Measurements from ENCODE around the gene TRIM71. TPM values are rescaled to one million over a fixed set of nuclear protein-coding genes. Genes with fewer than 3 reads are reported as not detected.
"Not testable (repeated sequence)": the region's sequence is repeated elsewhere in the genome, so short reads cannot be mapped to it uniquely, and the experiment has no call there.

The TRIM71 gene
- polyA plus RNA-seq, 1 donor: 10.4 TPM

- DNase-seq: no peak
Measured at GRCh38 chr3:32842987-32843386, 25.2 kb downstream of the TRIM71 start.

DNA sequence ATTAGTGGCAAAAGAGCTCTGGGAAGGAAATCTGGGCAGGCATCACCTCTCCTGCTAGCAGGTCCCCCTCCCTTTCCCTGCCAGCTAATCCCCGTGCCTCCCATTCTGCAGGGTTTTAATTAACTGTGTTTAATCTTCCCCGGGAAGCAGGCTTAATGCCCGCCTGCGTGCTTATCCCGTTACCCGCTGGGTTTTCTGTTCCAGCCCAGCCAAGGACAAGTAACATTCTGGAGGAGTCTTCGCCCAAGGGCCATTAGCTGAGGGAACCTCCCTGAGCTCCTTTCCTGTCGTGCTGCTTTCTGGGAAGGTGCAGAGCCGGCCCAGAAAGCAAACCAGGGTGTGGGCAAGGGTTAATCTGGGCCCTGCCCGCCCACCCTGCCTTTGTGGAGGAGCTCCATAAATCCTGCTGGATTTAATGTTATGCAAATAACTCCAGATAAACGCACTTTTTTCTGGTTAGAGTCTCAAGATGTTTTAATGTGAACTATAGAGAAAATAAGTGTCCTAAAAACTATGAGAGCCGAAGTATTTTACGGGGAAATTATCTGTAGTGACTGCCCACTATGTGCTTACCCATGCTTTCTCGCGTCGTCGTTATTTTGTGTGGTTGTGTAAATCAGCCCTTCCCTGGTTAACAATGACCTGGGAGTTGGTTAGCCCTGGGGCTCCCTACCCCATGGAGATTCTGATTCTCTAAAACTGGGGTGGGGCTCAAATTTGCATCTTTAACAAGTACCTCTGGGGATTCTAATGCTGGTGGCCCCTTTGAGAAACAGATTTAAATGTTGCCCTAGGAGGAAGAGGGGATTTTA is 25.9 kb downstream of the TRIM71 start:
- no peak for DNase-seq

DNA sequence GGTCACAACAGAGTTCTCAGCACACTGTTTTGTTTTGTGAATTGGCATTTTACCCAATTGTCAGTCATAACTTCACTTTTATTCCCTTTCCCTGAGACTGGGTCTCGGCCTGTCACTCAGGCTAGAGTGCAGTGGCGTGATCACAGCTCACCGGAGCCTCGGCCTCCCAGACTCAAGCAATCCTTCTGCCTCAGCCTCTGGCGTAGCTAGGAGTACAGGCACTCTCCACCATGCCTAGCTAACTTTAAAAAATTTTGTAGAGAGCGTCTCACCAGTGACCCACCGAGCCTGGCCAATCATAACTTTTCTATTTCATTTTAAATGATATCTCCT is 26.5 kb downstream of the TRIM71 start:
- no peak for DNase-seq

- DNase-seq: no peak
Measured at GRCh38 chr3:32844914-32845313, 27.1 kb downstream of the TRIM71 start.

GRCh38 chr3:32845546-32845945 is 27.7 kb downstream of the TRIM71 start:
- DNase-seq: not testable (repeated sequence)

- DNase-seq: not testable (repeated sequence)
Measured at GRCh38 chr3:32847045-32847444, 29.2 kb downstream of the TRIM71 start.

DNA sequence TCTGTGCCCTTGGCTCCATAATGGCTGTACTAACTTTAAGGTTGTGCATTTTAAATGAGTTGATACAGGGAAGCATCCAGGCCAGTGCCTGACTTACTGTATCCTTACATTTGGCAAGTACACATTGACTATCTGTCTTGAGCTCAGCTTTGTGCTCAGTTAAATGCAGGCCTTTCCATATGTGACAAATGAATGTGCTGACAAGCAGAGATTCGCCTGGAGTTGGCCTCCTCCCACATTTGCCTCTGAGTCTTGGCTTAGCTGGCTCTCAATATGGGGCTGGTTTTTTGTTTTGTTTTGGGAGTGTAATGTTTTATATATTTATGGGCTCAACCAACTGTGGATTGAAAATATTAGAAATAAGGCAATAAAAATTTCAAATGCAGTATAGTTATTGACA is 29.7 kb downstream of the TRIM71 start:
- DNase-seq: no peak

- no peak for DNase-seq
Measured at GRCh38 chr3:32848215-32848614, 30.4 kb downstream of the TRIM71 start.

GRCh38 chr3:32849046-32849445 is 31.2 kb downstream of the TRIM71 start:
- DNase-seq: no peak

DNA sequence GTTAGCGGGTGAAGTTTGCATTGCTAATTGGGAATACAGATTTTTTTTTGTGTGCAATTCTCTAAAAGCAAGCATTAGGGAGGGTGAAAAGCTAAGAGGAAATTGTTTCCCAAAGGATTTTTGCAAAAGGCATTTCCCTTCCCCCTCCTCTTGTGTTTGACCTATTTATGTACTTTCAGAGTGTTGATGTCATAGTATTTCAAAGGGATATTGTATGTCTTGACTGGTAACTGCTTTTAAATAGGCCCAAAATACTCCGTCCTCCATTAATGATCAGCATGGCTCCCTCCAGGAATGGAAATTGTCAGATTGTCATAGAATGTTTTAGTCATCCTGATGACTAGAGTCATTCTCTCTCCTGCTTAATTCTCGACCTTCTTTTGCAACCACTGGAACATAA is 32.4 kb downstream of the TRIM71 start:
- DNase-seq: no peak

- DNase-seq: no peak
Measured at GRCh38 chr3:32850636-32851035, 32.8 kb downstream of the TRIM71 start.

GRCh38 chr3:32852146-32852545 is 34.3 kb downstream of the TRIM71 start:
- no peak for DNase-seq

DNA sequence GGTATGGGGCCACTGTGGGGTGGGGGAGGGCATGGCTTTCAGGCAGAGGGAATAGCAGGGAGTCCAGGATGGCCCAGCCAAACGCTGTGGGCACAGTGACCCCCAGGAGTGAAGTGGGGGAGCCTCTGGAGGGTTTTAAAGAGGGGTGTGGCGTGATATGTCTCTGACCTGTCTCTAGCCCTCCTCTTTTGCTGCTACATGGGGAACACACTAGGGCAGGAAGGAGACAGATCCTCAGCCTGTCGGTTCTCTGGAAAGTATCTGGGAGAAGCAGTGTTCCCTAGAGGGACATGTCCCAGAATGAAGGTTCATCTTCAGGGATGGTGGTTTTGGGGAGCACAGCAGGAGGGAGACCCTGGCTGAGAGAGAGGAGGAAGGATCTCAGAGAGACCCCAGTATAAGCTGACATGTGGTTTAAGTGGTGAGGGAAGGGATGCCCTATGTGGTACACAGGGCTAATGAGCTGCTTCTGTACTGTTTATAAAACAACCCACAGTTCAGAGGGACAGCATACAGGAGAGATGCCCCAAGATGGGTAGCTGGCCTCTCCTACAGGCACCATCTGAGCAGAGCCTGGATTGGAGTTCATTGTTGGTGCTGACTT is 37.7 kb downstream of the TRIM71 start:
- DNase-seq: no peak

GRCh38 chr3:32856355-32856889 is 38.6 kb downstream of the TRIM71 start:
- no peak for DNase-seq

- DNase-seq: no peak
Measured at GRCh38 chr3:32856901-32857507, 39.2 kb downstream of the TRIM71 start.

DNA sequence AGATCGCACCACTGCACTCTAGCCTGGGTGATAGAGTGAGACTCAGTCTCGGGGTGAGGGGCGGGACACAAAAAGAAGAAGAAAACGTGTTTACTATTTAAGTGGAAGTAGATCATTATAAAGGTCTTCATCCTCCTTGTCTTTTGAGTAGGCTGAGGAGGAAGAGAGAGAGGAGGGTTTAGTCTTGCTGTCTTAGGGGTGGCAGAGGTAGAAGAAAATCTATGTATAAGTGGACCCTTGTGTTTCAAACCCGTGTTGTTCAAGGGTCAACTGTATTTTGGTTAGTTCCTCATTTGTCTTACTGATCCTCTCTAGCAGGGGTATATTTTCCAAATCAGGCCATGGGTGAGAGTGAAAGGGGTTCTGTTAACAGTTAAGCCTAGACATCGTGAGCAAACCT is 40.1 kb downstream of the TRIM71 start:
- no peak for DNase-seq

- no peak for DNase-seq
Measured at GRCh38 chr3:32859604-32860237, 41.9 kb downstream of the TRIM71 start.

DNA sequence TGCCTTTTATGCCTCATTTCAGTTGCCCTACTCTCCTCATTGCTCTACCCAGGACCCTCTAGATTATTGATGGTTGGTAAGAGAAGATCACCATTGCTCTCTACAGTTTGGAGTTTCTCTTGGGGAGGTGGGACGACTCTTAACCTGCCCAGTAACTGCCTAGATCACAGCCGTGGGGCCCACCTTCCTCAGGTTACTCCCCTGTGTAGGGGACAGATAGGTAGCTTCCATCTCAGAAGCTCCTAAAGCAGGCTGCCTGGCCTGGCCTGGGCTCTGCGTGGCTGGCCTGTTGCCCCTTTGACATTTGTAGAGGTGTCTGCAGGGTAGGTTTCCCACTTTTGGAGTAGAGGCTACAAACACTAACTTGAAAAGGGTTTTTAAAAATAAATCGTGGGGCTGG is 42.7 kb downstream of the TRIM71 start:
- no peak for DNase-seq

- no peak for DNase-seq
Measured at GRCh38 chr3:32861681-32862080, 43.9 kb downstream of the TRIM71 start.

GRCh38 chr3:32862247-32862935 is 44.6 kb downstream of the TRIM71 start:
- no peak for DNase-seq

DNA sequence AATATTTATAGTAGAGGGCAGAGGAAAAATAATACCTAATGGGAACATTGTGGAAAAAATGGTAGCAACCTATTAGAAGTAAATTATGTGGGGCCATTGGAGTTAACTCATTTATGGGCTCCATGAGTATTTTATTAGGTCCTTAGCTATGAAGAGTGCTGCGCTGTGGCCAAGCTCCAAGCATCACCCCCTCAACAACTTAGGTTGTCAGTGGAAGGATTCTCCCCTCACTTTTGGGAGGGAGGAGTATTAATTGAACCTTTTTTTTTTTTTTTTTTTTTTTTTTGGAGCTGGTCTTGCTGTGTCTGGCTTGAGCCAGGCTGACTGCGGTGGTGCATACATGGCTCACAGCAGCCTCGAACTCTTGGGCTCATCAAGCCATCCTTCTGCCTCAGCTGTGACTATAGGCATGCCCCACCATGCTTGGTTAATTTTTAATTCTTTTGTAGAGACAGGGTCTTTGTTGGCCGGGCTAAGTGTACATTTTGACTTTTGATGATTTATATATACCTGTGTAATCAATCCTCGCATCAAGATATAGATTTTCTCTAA is 45.2 kb downstream of the TRIM71 start:
- DNase-seq: no peak

- DNase-seq: no peak
Measured at GRCh38 chr3:32865383-32865782, 47.6 kb downstream of the TRIM71 start.

Data from left kidney (tissue), 2 donors.